PC-9 (cell line): ENCODE measurements around the gene NSUN6.

Source experiments
- EZH2 ChIP-seq: fragments of 200-600 bp; sonication (generic); IDR thresholded peaks from 2 replicates; pipeline ENCODE4 v1.8.0; 2017; ENCODE audit warnings: antibody characterized with exemption, low read depth
- TF ChIP-seq, protein P1 (sequence below): fragments of 200-600 bp; sonication (generic); conservative IDR thresholded peaks from 2 replicates; pipeline ENCODE4 v1.6.1; 2017; ENCODE audit warnings: mixed run types, antibody characterized with exemption, mild to moderate bottlenecking, moderate library complexity

- TF ChIP-seq, protein P1, sequence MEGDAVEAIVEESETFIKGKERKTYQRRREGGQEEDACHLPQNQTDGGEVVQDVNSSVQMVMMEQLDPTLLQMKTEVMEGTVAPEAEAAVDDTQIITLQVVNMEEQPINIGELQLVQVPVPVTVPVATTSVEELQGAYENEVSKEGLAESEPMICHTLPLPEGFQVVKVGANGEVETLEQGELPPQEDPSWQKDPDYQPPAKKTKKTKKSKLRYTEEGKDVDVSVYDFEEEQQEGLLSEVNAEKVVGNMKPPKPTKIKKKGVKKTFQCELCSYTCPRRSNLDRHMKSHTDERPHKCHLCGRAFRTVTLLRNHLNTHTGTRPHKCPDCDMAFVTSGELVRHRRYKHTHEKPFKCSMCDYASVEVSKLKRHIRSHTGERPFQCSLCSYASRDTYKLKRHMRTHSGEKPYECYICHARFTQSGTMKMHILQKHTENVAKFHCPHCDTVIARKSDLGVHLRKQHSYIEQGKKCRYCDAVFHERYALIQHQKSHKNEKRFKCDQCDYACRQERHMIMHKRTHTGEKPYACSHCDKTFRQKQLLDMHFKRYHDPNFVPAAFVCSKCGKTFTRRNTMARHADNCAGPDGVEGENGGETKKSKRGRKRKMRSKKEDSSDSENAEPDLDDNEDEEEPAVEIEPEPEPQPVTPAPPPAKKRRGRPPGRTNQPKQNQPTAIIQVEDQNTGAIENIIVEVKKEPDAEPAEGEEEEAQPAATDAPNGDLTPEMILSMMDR: no peak
- TF ChIP-seq EZH2: no peak
Measured at GRCh38 chr10:18571780-18572179, 79.6 kb downstream of the NSUN6 start.
